ENCODE measurements around the gene HVCN1.

Gene HVCN1

GRCh38 chr12:110733089-110733715 is 44.3 kb upstream of the HVCN1 start:
- no peak for TF ChIP-seq ZNF8 (CRISPR knock-in tag; IDR thresholded peaks at IDR 0.05)
- TF ChIP-seq ZFP3 (CRISPR knock-in tag; IDR thresholded peaks at IDR 0.05) = no peak
- no peak for TF ChIP-seq PATZ1 (CRISPR knock-in tag; IDR thresholded peaks at IDR 0.05; ENCODE audit: borderline replicate concordance)
- TF ChIP-seq ZNF70 (CRISPR knock-in tag; IDR thresholded peaks at IDR 0.05) = no peak
- no peak for TF ChIP-seq GLIS3 (CRISPR knock-in tag; IDR thresholded peaks at IDR 0.05)
- TF ChIP-seq CSDC2 (CRISPR knock-in tag; IDR thresholded peaks at IDR 0.05) = no peak
- no peak for TF ChIP-seq ESRRG (CRISPR knock-in tag; IDR thresholded peaks at IDR 0.05)
- TF ChIP-seq PPARA (CRISPR knock-in tag; IDR thresholded peaks at IDR 0.05; ENCODE audit: borderline replicate concordance) = no peak
- TF ChIP-seq CREB5 (CRISPR knock-in tag; IDR thresholded peaks at IDR 0.05; ENCODE audit: low read depth) = no peak
- no peak for TF ChIP-seq RARB (CRISPR knock-in tag; IDR thresholded peaks at IDR 0.05)
- no peak for TF ChIP-seq ISL1 (CRISPR knock-in tag; IDR thresholded peaks at IDR 0.05)
- TF ChIP-seq BACH2 (CRISPR knock-in tag; IDR thresholded peaks at IDR 0.05; ENCODE audit: borderline replicate concordance) = no peak
- no peak for TF ChIP-seq ZFP30 (CRISPR knock-in tag; IDR thresholded peaks at IDR 0.05)
- no peak for TF ChIP-seq OSR1 (CRISPR knock-in tag; IDR thresholded peaks at IDR 0.05)
- no peak for TF ChIP-seq POU6F1 (CRISPR knock-in tag; IDR thresholded peaks at IDR 0.05; ENCODE audit: borderline replicate concordance, low read depth)
- peak; percentile 66 for ATAC-seq

GRCh38 chr12:110732572-110732971 is 43.7 kb upstream of the HVCN1 start:
- TF ChIP-seq ESRRG (CRISPR knock-in tag; IDR thresholded peaks at IDR 0.05) (no peak), TSHZ2 (CRISPR knock-in tag; IDR thresholded peaks at IDR 0.05) (no peak), ISL1 (CRISPR knock-in tag; IDR thresholded peaks at IDR 0.05) (no peak), CSRNP3 (CRISPR knock-in tag; IDR thresholded peaks at IDR 0.05) (no peak), PATZ1 (CRISPR knock-in tag; IDR thresholded peaks at IDR 0.05; ENCODE audit: borderline replicate concordance) (no peak), BACH2 (CRISPR knock-in tag; IDR thresholded peaks at IDR 0.05; ENCODE audit: borderline replicate concordance) (no peak), OSR1 (CRISPR knock-in tag; IDR thresholded peaks at IDR 0.05) (no peak), ZNF8 (CRISPR knock-in tag; IDR thresholded peaks at IDR 0.05) (no peak), ZNF70 (CRISPR knock-in tag; IDR thresholded peaks at IDR 0.05) (no peak), TCF4 (CRISPR knock-in tag; IDR thresholded peaks at IDR 0.05; ENCODE audit: borderline replicate concordance) (no peak), ZC3H10 (CRISPR knock-in tag; IDR thresholded peaks at IDR 0.05) (no peak), ZNF565 (CRISPR knock-in tag; conservative IDR thresholded peaks at IDR 0.05; ENCODE audit: low read depth) (no peak), PPARA (CRISPR knock-in tag; IDR thresholded peaks at IDR 0.05; ENCODE audit: borderline replicate concordance) (no peak), ZFP30 (CRISPR knock-in tag; IDR thresholded peaks at IDR 0.05) (no peak)
- no peak for ATAC-seq

Data from SK-N-SH treated with all-trans-retinoic acid at 6 μM for 48 hours (cell line).